MM.1S (cell line): ENCODE data around the gene AP1B1.

Experiments used
- DNase-seq: peaks from one replicate; pipeline ENCODE4 v3.0.0-alpha.2; 2015
- H2AFZ ChIP-seq: fragments of 300-600 bp; sonication (generic); 2 replicates; pipeline ENCODE4 v1.6.0; 2016; ENCODE audit warnings: antibody characterized with exemption, low read length
- H3F3A ChIP-seq: fragments of 300-600 bp; sonication (generic); 2 replicates; pipeline ENCODE4 v1.6.1; 2016; ENCODE audit warnings: mild to moderate bottlenecking, antibody characterized with exemption, low read length, moderate library complexity, mixed read lengths; ENCODE audit not compliant: insufficient read depth
- H3K27ac ChIP-seq: fragments of 300-600 bp; sonication (generic); 2 replicates; pipeline ENCODE4 v1.5.1; 2016; ENCODE audit warnings: mild to moderate bottlenecking, low read length
- H3K27me3 ChIP-seq: fragments of 300-600 bp; sonication (generic); replicated peaks from 2 replicates; pipeline ENCODE4 v1.6.0; 2016; ENCODE audit warnings: low read length; ENCODE audit not compliant: insufficient read depth
- H3K36me3 ChIP-seq: fragments of 300-600 bp; sonication (generic); replicated peaks from 2 replicates; pipeline ENCODE4 v1.6.1; 2016; ENCODE audit warnings: mild to moderate bottlenecking, low read length, mixed read lengths; ENCODE audit not compliant: insufficient read depth
- H3K4me1 ChIP-seq: fragments of 300-600 bp; sonication (generic); 2 replicates; pipeline ENCODE4 v1.6.1; 2016; ENCODE audit warnings: low read length, mixed read lengths
- H3K4me2 ChIP-seq: fragments of 300-600 bp; sonication (generic); 2 replicates; pipeline ENCODE4 v1.6.0; 2016; ENCODE audit warnings: low read depth, low read length
- H3K4me3 ChIP-seq: fragments of 300-600 bp; sonication (generic); 2 replicates; pipeline ENCODE4 v1.5.1; 2016; ENCODE audit warnings: low read length, mixed read lengths
- H3K79me2 ChIP-seq: fragments of 300-600 bp; sonication (generic); 2 replicates; pipeline ENCODE4 v1.6.1; 2016; ENCODE audit warnings: mixed run types, low read length, mixed read lengths
- H3K9ac ChIP-seq: fragments of 300-600 bp; sonication (generic); 2 replicates; pipeline ENCODE4 v1.6.1; 2016; ENCODE audit warnings: low read length, mixed read lengths
- H3K9me2 ChIP-seq: fragments of 300-600 bp; sonication (generic); replicated peaks from 2 replicates; pipeline ENCODE4 v1.6.1; 2016; ENCODE audit warnings: mild to moderate bottlenecking, low read length, mixed read lengths; ENCODE audit not compliant: insufficient read depth
- H3K9me3 ChIP-seq: fragments of 300-600 bp; sonication (generic); replicated peaks from 2 replicates; pipeline ENCODE4 v1.6.1; 2016; ENCODE audit warnings: mild to moderate bottlenecking, low read length, mixed read lengths; ENCODE audit not compliant: insufficient read depth
- H4K20me1 ChIP-seq: fragments of 300-600 bp; sonication (generic); 2 replicates; pipeline ENCODE4 v1.6.1; 2016; ENCODE audit warnings: mild to moderate bottlenecking, low read length, moderate library complexity, mixed read lengths; ENCODE audit not compliant: insufficient read depth
- CTCF ChIP-seq: fragments of 300-600 bp; sonication (generic); IDR thresholded peaks from 2 replicates; pipeline ENCODE4 v1.5.1; 2016; ENCODE audit warnings: antibody characterized with exemption, low read length, mixed read lengths
- EZH2 ChIP-seq: fragments of 300-600 bp; sonication (generic); optimal IDR thresholded peaks from 2 replicates; pipeline ENCODE3; 2017; ENCODE audit warnings: low read depth, mild to moderate bottlenecking, antibody characterized with exemption, low read length, mixed read lengths
- EZH2phosphoT487 ChIP-seq: fragments of 300-600 bp; sonication (generic); IDR thresholded peaks from 2 replicates; pipeline ENCODE4 v1.6.1; 2018; ENCODE audit warnings: antibody characterized with exemption, low read length

AP1B1 gene

GRCh38 chr22:29334696-29335344, 53.5 kb downstream of the AP1B1 start:
- Histone ChIP-seq H3K4me1 (no peaks in the 10 kb centered on the region), H3K4me2 (no peak overlapping the region), H3K9ac (no peak overlapping the region), H3K9me3 (no peaks in the 10 kb centered on the region), H3F3A (no peaks in the 10 kb centered on the region), H3K27ac (no peak overlapping the region), H2AFZ (no peak overlapping the region), H3K4me3 (no peak overlapping the region), H3K27me3 (no peaks in the 10 kb centered on the region), H4K20me1 (no peaks in the 10 kb centered on the region), H3K79me2 (no peaks in the 10 kb centered on the region), H3K9me2 (no peaks in the 10 kb centered on the region), H3K36me3 (no peaks in the 10 kb centered on the region)
- TF ChIP-seq EZH2phosphoT487 (no peak), CTCF (no peak), EZH2 (no peak)
- no peak for DNase-seq

DNA sequence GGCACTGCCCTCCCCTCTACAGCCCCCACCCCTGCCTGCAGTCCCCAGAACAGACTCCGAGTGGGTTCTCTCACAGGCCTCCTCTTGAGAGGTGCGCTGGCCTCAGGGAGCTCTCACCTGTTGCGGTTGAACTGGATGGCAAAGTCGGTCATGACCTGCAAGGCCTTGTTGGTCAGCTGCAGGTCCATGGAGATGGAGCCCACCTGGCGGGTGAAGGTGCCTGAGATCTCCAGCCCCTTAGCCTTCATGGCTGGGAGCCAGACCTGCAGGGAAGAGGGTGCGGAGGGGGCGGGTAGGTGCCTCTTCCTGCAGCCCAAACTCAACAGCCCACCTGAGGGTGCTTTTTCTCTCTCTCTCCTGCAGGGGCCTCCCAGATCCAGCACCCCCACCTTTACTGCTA, 54.2 kb downstream of the AP1B1 start:
- DNase-seq, result no peak
- TF ChIP-seq EZH2 (no peak), CTCF (no peak), EZH2phosphoT487 (no peak)
- no peaks in the 10 kb centered on the region for H3K36me3 ChIP-seq

DNA sequence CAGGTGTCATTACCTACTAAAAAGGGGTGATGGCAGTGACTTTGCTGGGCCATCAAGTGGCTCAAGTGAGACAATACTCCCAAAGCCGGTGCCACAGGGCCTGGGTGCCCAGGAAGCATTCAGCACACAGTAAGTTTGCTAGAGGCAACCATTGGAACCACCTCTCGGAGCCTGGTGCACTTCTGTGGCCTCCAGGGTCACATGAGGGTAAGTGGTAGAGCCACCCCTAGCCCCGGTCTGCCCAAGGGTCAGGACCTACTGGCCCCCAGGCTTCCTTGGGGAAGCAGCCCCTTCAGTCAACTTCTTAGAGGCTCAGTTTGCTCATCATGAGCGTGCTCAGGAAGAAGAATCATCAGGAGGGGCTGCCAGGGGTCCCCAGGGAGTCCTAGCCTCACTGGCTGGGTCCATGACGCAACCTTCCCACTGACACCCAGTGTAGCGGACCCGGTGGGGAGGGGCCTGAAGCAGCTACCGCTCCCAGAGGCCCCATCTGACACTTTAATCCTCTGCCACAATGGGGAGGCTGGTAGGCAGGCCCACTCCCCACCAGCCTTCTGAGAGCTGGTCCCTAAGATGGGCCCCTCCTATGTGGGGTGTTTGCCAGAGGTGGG, 55.4 kb downstream of the AP1B1 start:
- Histone ChIP-seq H3K27ac (no peak overlapping the region), H3K4me1 (no peaks in the 10 kb centered on the region), H3K9me3 (no peaks in the 10 kb centered on the region), H3K4me2 (no peak overlapping the region), H3F3A (no peaks in the 10 kb centered on the region), H3K36me3 (no peaks in the 10 kb centered on the region), H2AFZ (no peak overlapping the region), H3K27me3 (no peaks in the 10 kb centered on the region), H3K4me3 (no peak overlapping the region), H4K20me1 (no peaks in the 10 kb centered on the region), H3K9ac (no peak overlapping the region), H3K79me2 (no peaks in the 10 kb centered on the region), H3K9me2 (no peaks in the 10 kb centered on the region)
- DNase-seq, result no peak
- TF ChIP-seq EZH2 (no peak), CTCF (no peak), EZH2phosphoT487 (no peak)

More for the DNA sequence above, 54.2 kb downstream of the AP1B1 start:
- H3K27ac ChIP-seq, result no peak overlapping the region
- no peak overlapping the region for H2AFZ ChIP-seq
- no peaks in the 10 kb centered on the region for H3K4me1 ChIP-seq
- H3F3A ChIP-seq, result no peaks in the 10 kb centered on the region
- H3K9ac ChIP-seq, result no peak overlapping the region
- no peaks in the 10 kb centered on the region for H3K9me2 ChIP-seq
- H3K27me3 ChIP-seq, result no peaks in the 10 kb centered on the region
- no peaks in the 10 kb centered on the region for H3K79me2 ChIP-seq
- no peaks in the 10 kb centered on the region for H3K9me3 ChIP-seq
- H4K20me1 ChIP-seq, result no peaks in the 10 kb centered on the region
- H3K4me2 ChIP-seq, result no peak overlapping the region
- no peak overlapping the region for H3K4me3 ChIP-seq
